SKM-1 (cell line): Measurements from ENCODE around the gene CRYZ.
"Not testable (repeated sequence)": the region's sequence is repeated elsewhere in the genome, so short reads cannot be mapped to it uniquely, and the experiment has no call there.

Source experiments
- DNase-seq: peaks from one replicate; lab custom pipeline; 2025; ENCODE audit not compliant: unreplicated experiment; lab: John Stamatoyannopoulos, UW

CRYZ gene

DNA sequence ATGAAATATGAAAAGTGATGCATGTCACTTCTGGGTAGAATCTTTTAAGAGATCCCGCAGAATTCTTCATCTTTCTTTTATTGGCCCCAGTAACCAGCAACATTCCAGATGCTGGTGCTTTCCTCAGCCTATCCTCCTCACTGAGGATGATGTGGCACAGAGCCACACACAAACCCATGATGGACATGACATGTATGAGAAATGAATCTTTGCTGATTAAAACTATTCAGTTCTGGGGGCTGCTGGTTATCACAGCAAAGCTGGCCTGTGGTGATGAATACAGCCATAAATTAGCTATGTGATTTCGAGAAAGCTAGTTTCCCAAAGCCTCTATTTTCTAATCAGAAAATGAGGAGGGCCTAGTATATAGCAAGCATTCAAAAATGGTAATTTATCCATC lies 51.0 kb downstream of the CRYZ start:
- DNase-seq = no peak

DNA sequence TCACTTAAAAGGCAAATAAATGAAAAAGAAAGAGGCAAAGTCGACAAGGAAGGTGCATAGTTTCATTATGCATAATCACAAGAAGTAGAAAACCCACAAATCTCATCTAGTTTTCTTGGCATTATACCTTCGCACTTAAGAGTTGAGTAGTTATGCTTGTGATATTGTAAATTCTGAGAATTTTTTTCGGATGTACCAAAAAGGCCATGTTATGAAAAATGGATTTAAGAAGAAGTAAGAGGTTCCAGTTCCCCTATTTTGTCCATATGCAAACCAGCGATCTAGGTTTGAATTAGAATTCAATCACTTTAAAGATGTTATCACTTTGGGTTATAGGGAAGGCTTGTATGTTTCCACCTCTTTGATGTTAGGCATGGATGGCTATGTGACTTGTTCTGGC lies 51.4 kb downstream of the CRYZ start:
- no peak for DNase-seq

DNA sequence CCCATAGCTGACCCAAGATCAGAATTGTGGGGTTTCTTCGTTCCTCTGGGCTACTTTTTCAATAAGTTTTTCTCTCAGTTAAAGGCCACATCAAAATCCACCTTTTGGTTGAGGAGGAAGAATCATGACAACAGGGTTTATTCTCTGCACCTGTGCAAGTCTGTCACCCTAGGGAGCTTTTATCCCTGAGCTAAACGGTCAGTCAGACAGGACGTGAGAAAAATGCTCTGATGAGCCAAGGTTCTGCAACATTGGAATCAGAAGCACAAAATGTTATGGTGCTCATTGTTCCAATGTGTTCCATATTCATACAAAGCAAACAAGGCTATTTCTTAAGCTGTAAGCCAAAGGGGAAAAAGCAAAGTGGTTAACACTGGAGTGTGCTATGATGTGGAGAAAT lies 51.8 kb downstream of the CRYZ start:
- no peak for DNase-seq

DNA sequence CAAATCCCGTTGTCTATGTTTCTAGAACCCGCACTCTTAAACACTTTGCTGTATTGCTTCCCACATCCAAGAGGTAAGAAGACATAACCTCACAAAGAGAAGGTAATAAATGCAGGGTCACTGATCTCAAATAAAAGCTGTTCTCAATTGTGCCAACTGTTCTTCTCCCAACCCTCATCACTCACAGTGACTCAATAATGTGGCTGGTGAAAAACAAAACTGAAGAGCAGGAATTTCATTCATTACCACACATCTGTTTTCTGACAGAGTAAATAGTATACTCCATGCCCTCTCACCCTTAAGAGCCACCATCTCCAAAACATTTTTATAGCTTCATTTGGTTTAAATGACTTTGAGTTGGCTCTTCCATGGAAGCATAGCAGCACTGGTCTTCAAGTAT lies 53.0 kb downstream of the CRYZ start:
- DNase-seq = no peak

DNA sequence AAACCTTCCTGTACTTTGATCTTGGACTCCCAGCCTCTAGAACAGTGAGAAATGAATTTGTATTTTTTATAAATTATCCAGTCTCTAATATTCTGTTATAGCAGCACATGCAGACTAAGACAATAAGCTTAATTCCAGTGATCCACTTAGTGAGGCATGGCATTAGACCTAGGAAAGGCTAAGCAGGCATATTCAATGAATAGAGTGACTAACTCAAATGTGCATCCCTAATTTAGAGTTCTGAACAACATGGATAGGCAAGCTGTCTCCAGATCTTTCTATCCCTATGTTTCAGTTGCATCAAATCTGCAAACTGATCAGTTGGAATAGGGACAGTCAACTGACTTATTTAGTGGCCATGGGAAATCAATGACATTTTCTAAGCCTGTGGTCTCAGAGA lies 54.9 kb downstream of the CRYZ start:
- DNase-seq = no peak

DNA sequence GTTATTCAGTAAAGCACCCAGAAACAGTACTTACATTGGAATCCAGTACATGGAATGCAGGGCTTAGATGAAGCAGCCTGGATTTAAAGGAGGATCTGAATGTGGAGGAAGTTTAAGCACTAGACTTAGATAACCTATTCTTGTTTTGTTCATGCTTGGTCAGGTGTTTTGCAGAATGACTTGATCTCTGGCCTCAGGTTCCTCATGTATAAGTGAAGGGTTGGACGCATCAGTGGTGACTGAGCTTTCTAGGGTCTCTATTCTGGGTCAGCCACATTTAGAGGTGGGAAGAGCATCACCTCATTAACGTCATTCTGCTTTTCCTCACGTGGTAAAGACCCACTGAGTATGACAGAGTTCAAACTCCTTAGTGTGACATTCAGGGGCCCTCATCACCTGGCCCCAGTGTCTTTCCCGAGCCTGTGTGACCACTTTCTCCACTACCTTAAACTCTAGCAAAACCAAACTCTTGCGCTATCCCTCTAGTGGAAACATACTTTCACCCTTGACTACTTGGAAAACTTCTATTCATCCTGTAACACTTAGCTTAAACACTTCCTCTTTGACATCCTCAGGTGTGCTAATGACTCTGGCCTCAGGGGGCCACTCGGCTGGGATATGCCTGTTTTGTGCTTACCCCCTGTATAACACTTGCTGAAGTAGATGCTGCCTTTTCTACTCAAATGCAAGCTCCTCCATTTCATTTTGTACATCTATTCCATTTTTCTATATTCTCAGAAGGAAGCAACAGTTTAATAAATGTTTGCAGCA lies 58.4 kb downstream of the CRYZ start:
- DNase-seq = no peak

DNA sequence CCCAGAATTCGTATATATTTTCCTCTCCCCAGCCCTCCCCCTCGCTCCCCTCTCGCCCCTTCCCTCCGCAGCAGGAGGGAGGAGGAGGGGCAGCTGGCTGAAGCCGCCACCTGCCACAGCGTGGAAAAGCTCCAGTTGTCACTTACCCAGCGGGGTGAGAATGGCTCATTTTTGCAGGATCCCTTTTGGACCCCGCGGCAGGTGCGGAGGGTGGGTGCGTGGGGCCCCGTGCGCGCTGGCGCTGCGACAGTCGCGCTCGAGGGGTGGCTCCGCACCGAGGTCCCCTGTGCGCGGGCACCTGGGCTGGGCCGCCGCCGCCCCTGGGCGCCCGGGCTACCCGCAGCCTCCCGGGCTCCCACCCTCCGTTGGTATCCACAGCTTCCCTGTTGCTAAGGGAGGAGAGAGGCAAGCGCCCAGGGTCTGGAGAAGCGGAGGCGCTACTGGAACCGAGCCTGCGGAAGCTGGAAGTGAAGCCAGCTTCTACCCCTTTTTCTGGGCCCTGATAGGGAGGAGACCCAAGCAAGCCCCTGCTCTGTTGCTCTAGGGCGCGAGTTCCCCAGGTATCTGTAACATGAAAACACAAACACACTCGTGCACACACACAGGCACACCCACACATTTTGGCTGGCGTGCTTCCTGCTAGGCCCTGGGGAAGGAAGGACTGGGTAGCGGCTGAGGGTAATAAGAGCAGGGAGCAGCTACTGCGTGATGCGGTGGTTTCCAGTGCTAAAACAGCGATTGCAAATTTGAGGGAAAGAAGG lies 59.3 kb downstream of the CRYZ start, which contains the start of gene ERICH3:
TSS of gene ERICH3 (minus strand) at position 442 of the 761 bp plus-strand sequence. CDS start at position 169, 273 bp downstream.
- DNase-seq = no peak

DNA sequence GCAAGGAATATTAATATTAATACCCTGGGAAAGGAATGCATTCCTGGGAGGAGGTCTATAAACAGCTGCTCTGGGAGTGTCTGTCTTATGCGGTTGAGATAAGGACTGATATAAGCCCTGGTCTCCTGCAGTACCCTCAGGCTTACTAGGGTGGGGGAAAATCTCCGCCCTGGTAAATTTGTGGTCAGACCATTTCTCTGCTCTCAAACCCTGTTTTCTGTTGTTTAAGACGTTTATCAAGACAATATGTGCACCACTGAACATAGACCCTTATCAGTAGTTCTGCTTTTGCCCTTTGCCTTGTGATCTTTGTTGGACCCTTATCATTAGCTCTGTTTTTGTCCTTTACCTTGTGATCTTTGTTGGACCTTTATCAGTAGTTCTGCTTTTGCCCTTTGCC lies 62.0 kb downstream of the CRYZ start:
- DNase-seq = not testable (repeated sequence)
